AG10803 (cell line): ENCODE results near the gene LBR.

ENCODE experiments used
- DNase-seq: peaks from one replicate; pipeline ENCODE4 v3.0.0; 2010; ENCODE audit warnings: low read depth
- H3K4me3 ChIP-seq: 2 replicates; pipeline ENCODE4 v1.5.1; 2011; ENCODE audit warnings: mild to moderate bottlenecking, low read length, control low read depth
- CTCF ChIP-seq: conservative IDR thresholded peaks from 2 replicates; pipeline ENCODE4 v1.5.1; 2011; ENCODE audit warnings: mild to moderate bottlenecking, low read length, control low read depth, inconsistent platforms

The LBR gene

GRCh38 chr1:225422031-225422605, 5.7 kb downstream of the LBR start:
- no peak for TF ChIP-seq CTCF
- no peak overlapping the region for H3K4me3 ChIP-seq
- no peak for DNase-seq

GRCh38 chr1:225418598-225418997, 9.2 kb downstream of the LBR start:
- no peak for TF ChIP-seq CTCF
- H3K4me3 ChIP-seq = no peak overlapping the region
- no peak for DNase-seq

GRCh38 chr1:225418059-225418458, 9.8 kb downstream of the LBR start:
- H3K4me3 ChIP-seq = no peak overlapping the region
- DNase-seq = no peak
- no peak for TF ChIP-seq CTCF

- no peak for DNase-seq
- TF ChIP-seq CTCF = no peak
- no peak overlapping the region for H3K4me3 ChIP-seq
These were observed 11.7 kb downstream of the LBR start for GRCh38 chr1:225415967-225416745.

- DNase-seq = no peak
- no peak for TF ChIP-seq CTCF
- H3K4me3 ChIP-seq = no peak overlapping the region
These were observed 12.5 kb downstream of the LBR start for GRCh38 chr1:225415307-225415706.

- no peak for TF ChIP-seq CTCF
- no peak for DNase-seq
These were observed 14.0 kb downstream of the LBR start for GRCh38 chr1:225413708-225414375.

More at GRCh38 chr1:225413708-225414375, 14.0 kb downstream of the LBR start:
- H3K4me3 ChIP-seq = no peak overlapping the region
